ENCODE data around the gene CHID1.

CHID1 gene

DNA sequence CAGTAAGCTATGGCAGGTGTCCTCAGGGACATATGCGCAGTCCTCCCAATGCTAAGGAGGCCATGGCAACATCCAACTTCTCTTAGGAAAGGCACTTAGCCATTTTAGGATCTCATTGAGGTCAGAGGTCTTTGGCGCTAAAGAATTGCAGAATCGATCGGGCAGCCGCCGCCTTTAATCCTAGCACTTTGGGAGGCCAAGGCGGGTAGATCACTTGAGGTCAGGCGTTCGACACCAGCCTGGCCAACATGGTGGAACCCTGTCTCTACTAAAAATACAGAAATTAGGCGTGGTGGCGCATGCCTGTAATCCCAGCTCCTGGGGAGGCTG is 1.2 kb upstream of the CHID1 start:
- CTCF ChIA-PET = interaction anchor here (1.1 to 2.0 kb wide), 2 partner anchors 13 to 66 kb away, joined by 3 to 9 read pairs; partner anchors contain the start of gene AP2A2
- WGBS (ENCODE audit: insufficient coverage) = 92% methylated on average over 11 of the region's 11 CpGs
- DNase-seq = no peak
- peak overlapping the region in 5 of 7 experiments; percentile 76 to 93 (median 86) for H3K4me3 ChIP-seq (ENCODE audit: control insufficient read depth in 1 of 7, extremely low read depth in 1 of 7, insufficient read depth in 4 of 7, low read depth in 2 of 7, low read length in 6 of 7)
- H3K9me3 ChIP-seq (ENCODE audit: control extremely low read depth in 1 of 5, control insufficient read depth in 4 of 5, insufficient read depth in 2 of 5, low read depth in 1 of 5, low read length in 4 of 5) = no peaks in the 10 kb centered on the region
- H3K4me1 ChIP-seq (ENCODE audit: control extremely low read depth in 1 of 4, control insufficient read depth in 4 of 4, insufficient read depth in 4 of 4, low read length in 3 of 4) = peaks cover 0 to 23% (median 19%) of the 10 kb centered on the region in 4 experiments
- H3K36me3 ChIP-seq (ENCODE audit: control insufficient read depth in 4 of 4, insufficient read depth in 4 of 4, low read length in 3 of 4) = peaks cover 0 to 16% (median 3%) of the 10 kb centered on the region in 4 experiments
- peak overlapping the region in 1 of 2 experiments; percentile 81 for H3K27ac ChIP-seq (ENCODE audit: insufficient read depth in 1 of 2, low read depth in 1 of 2, low read length in 2 of 2, poor library complexity in 1 of 2, severe bottlenecking in 2 of 2)
- no peaks in the 10 kb centered on the region for H3K27me3 ChIP-seq (replicated peaks in 2 of 5; ENCODE audit: control insufficient read depth in 4 of 5, insufficient read depth in 5 of 5, low read length in 4 of 5)
- POLR2A ChIA-PET = interaction anchor here (1.0 kb wide), 1 partner anchor 20 kb away, joined by 3 read pairs; no protein-coding TSS in a partner anchor

DNA sequence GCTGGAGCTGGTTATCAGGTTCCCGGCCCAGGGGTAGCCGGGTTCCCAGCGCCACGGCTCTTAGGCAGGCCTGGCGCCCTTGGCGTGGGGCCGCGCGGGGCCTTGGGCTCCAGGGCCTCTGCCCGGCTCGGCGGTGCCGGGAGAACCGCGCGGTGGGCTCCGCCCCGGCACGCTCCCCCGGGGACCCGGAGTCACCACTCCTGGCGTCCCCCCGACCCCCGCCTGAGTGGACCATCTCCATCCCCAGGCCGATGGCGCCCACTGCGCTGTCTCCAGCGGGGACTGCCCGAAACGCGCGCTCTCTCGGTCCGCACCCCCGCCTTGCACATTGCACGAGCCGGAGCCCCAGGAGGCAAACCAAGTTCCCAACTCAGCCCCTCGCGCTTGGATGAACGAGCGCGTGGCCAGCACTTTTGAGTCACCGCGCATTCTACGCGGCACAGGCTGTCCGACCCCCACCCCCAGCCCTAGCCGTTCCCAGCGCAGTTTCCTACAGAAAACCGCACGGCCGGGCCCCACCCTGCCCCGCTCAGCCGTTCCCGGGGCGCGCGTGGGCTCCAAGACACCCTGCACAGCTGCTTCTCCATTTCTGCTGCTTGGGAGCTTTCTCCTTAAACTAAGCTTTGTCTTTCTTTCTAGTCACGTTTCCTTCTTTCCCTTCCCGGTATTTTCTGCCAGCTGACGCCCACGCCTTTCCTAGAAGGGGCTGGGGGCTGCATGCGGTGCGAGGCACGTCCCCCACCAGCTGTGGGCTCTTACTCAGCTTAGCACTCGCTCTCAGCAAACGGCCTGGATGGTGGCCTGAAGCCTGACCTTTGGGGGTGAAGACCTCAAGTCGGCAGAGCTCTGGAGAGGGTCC is 650 bp upstream of the CHID1 start:
- peaks cover 0 to 23% (median 19%) of the 10 kb centered on the region in 4 experiments for H3K4me1 ChIP-seq (ENCODE audit: control extremely low read depth in 1 of 4, control insufficient read depth in 4 of 4, insufficient read depth in 4 of 4, low read length in 3 of 4)
- no peaks in the 10 kb centered on the region for H3K27me3 ChIP-seq (replicated peaks in 2 of 5; ENCODE audit: control insufficient read depth in 4 of 5, insufficient read depth in 5 of 5, low read length in 4 of 5)
- POLR2A ChIA-PET = interaction anchor here (0.9 to 1.0 kb wide), 3 partner anchors 11 to 102 kb away, joined by 3 read pairs; partner anchors contain the start of gene RPLP2
- CTCF ChIA-PET = interaction anchor here (1.1 to 2.0 kb wide), 3 partner anchors 13 to 65 kb away, joined by 3 to 9 read pairs (median 4); partner anchors contain the start of gene AP2A2
- H3K27ac ChIP-seq (ENCODE audit: insufficient read depth in 1 of 2, low read depth in 1 of 2, low read length in 2 of 2, poor library complexity in 1 of 2, severe bottlenecking in 2 of 2) = peak overlapping the region in 1 of 2 experiments; percentile 81
- peak; percentile 41 to 77 (median 66) for DNase-seq
- 3% methylated on average over 55 of the region's 68 CpGs for whole genome bisulfite sequencing (ENCODE audit: insufficient coverage)
- peaks cover 0 to 16% (median 3%) of the 10 kb centered on the region in 4 experiments for H3K36me3 ChIP-seq (ENCODE audit: control insufficient read depth in 4 of 4, insufficient read depth in 4 of 4, low read length in 3 of 4)
- peak overlapping the region; percentile 57 to 93 (median 80) for H3K4me3 ChIP-seq (ENCODE audit: control insufficient read depth in 1 of 7, extremely low read depth in 1 of 7, insufficient read depth in 4 of 7, low read depth in 2 of 7, low read length in 6 of 7)
- no peaks in the 10 kb centered on the region for H3K9me3 ChIP-seq (ENCODE audit: control extremely low read depth in 1 of 5, control insufficient read depth in 4 of 5, insufficient read depth in 2 of 5, low read depth in 1 of 5, low read length in 4 of 5)

DNA sequence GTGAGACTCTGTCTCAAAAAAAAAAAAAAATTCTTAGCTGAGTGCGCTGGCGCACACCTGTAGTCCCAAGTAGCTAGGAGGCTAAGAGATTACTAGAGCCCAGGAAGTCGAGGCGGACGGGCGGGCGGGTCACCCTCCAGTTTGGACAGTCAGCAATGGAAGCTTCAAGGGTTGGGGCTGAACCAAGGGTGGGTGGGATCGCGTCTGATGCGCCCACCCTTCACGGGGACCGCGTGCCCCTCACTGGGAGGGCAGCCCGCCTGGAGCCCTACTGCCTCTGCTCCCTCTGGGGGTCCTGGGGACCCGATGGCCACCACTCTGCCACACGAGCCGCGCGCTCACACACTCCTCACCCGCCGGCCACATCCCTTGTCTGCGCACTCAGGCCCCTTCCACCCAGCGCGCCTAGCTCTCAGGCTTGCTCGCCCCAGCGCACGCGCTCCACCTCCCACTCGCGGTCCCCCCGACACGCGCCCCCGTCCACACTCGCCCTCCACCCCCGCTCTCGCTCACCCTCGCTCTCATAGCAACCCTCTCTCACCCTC is 494 bp downstream of the CHID1 start:
- Histone ChIP-seq H3K4me3 (ENCODE audit: control insufficient read depth in 1 of 7, extremely low read depth in 1 of 7, insufficient read depth in 4 of 7, low read depth in 2 of 7, low read length in 6 of 7) (peak overlapping the region; percentile 64 to 93 (median 80)), H3K36me3 (ENCODE audit: control insufficient read depth in 4 of 4, insufficient read depth in 4 of 4, low read length in 3 of 4) (peaks cover 0 to 16% (median 3%) of the 10 kb centered on the region in 4 experiments), H3K27ac (ENCODE audit: insufficient read depth in 1 of 2, low read depth in 1 of 2, low read length in 2 of 2, poor library complexity in 1 of 2, severe bottlenecking in 2 of 2) (peak overlapping the region in 1 of 2 experiments; percentile 75), H3K9me3 (ENCODE audit: control extremely low read depth in 1 of 5, control insufficient read depth in 4 of 5, insufficient read depth in 2 of 5, low read depth in 1 of 5, low read length in 4 of 5) (no peaks in the 10 kb centered on the region), H3K27me3 (replicated peaks in 2 of 5; ENCODE audit: control insufficient read depth in 4 of 5, insufficient read depth in 5 of 5, low read length in 4 of 5) (no peaks in the 10 kb centered on the region), H3K4me1 (ENCODE audit: control extremely low read depth in 1 of 4, control insufficient read depth in 4 of 4, insufficient read depth in 4 of 4, low read length in 3 of 4) (peaks cover 0 to 23% (median 19%) of the 10 kb centered on the region in 4 experiments)
- ChIA-PET POLR2A (interaction anchor here (1.0 kb wide), 1 partner anchor 101 kb away, joined by 3 read pairs; the partner anchor contains the start of gene RPLP2), CTCF (interaction anchor here (0.6 to 1.1 kb wide), 2 partner anchors 13 to 17 kb away, joined by 3 to 4 read pairs; no protein-coding TSS in a partner anchor)
- DNase-seq = no peak
- 6% methylated on average over 24 of the region's 38 CpGs for WGBS (ENCODE audit: insufficient coverage)

DNA sequence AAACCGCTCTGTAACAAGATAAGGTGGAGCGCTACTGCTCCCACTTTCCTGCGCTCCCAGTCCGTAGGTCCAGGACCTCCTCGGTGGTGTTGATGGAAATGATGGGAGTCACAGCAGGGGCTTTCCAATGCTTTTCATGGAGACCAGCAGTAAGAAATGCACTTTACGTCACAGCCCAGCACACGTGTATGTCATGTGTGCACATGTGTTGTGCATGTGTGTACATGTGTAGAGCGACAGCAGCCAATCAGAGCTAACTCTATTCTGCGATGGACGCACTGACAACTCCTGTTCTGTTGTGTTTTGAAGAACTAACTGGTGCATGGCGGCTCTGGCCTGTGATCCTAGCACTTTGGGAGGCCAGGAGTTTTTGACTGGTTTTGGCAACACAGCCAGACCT is 1.2 kb downstream of the CHID1 start:
- ChIA-PET POLR2A (no interaction called here), CTCF (interaction anchor here (0.6 kb wide), 1 partner anchor 12 kb away, joined by 3 read pairs; no protein-coding TSS in a partner anchor)

DNA sequence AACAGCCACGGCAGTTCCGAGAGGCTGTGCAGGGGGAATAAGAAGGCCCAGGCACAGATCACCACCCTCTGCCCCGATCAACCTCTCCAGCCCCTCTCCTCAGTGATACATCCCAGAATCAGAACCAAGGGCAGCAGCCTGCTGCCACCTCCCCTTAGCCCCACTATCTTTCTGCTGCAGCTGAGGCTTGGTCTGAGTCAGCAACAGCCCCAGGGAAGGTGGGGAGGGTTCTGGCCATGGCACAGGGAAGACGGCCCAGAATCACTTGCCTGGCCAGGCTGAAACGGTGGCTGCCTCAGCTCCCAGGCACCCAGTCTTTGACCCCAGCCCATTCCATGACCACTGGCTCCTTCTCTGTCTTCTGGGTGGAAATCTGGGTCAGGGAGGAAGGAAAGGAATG is 2.3 kb downstream of the CHID1 start:
- Histone ChIP-seq H3K27me3 (replicated peaks in 2 of 5; ENCODE audit: control insufficient read depth in 4 of 5, insufficient read depth in 5 of 5, low read length in 4 of 5) (no peaks in the 10 kb centered on the region), H3K27ac (ENCODE audit: insufficient read depth in 1 of 2, low read depth in 1 of 2, low read length in 2 of 2, poor library complexity in 1 of 2, severe bottlenecking in 2 of 2) (no peak overlapping the region), H3K9me3 (ENCODE audit: control extremely low read depth in 1 of 5, control insufficient read depth in 4 of 5, insufficient read depth in 2 of 5, low read depth in 1 of 5, low read length in 4 of 5) (no peaks in the 10 kb centered on the region), H3K4me1 (ENCODE audit: control extremely low read depth in 1 of 4, control insufficient read depth in 4 of 4, insufficient read depth in 4 of 4, low read length in 3 of 4) (peaks cover 0 to 23% (median 19%) of the 10 kb centered on the region in 4 experiments), H3K36me3 (ENCODE audit: control insufficient read depth in 4 of 4, insufficient read depth in 4 of 4, low read length in 3 of 4) (peaks cover 5 to 30% (median 13%) of the 10 kb centered on the region in 4 experiments), H3K4me3 (ENCODE audit: control insufficient read depth in 1 of 7, extremely low read depth in 1 of 7, insufficient read depth in 4 of 7, low read depth in 2 of 7, low read length in 6 of 7) (no peak overlapping the region)
- ChIA-PET CTCF (no interaction called here), POLR2A (no interaction called here)
- DNase-seq = no peak
- 100% methylated on average over 3 of the region's 5 CpGs for WGBS (ENCODE audit: insufficient coverage)

More for the DNA sequence above, 1.2 kb downstream of the CHID1 start:
- Histone ChIP-seq H3K4me1 (ENCODE audit: control extremely low read depth in 1 of 4, control insufficient read depth in 4 of 4, insufficient read depth in 4 of 4, low read length in 3 of 4) (peaks cover 0 to 23% (median 19%) of the 10 kb centered on the region in 4 experiments), H3K27ac (ENCODE audit: insufficient read depth in 1 of 2, low read depth in 1 of 2, low read length in 2 of 2, poor library complexity in 1 of 2, severe bottlenecking in 2 of 2) (no peak overlapping the region), H3K4me3 (ENCODE audit: control insufficient read depth in 1 of 7, extremely low read depth in 1 of 7, insufficient read depth in 4 of 7, low read depth in 2 of 7, low read length in 6 of 7) (peak overlapping the region in 5 of 7 experiments; percentile 65 to 93 (median 80)), H3K36me3 (ENCODE audit: control insufficient read depth in 4 of 4, insufficient read depth in 4 of 4, low read length in 3 of 4) (peaks cover 0 to 22% (median 6%) of the 10 kb centered on the region in 4 experiments), H3K9me3 (ENCODE audit: control extremely low read depth in 1 of 5, control insufficient read depth in 4 of 5, insufficient read depth in 2 of 5, low read depth in 1 of 5, low read length in 4 of 5) (no peaks in the 10 kb centered on the region), H3K27me3 (replicated peaks in 2 of 5; ENCODE audit: control insufficient read depth in 4 of 5, insufficient read depth in 5 of 5, low read length in 4 of 5) (no peaks in the 10 kb centered on the region)
- DNase-seq = no peak
- WGBS (ENCODE audit: insufficient coverage) = 96% methylated on average over 11 of the region's 11 CpGs

DNA sequence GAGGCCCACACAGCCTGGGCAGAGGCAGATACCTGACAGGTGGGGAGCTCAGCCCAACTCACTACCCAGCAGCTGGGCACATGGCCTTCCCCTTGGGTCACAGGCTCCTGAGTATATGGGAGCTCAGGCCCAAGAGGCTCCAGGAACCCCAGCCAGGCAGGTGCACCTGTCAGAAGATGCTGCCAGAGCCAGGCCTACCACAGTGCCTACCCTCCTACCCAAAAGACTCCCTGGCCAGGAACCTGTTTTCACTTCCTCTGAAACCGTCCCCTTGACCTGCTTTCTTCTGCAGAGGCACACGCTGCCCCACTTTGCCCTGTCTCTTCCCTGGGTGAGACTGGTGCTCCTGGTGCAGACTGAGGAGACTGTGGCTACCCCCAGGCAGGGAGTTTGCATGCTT is 2.9 kb downstream of the CHID1 start:
- no peak overlapping the region for H3K27ac ChIP-seq (ENCODE audit: insufficient read depth in 1 of 2, low read depth in 1 of 2, low read length in 2 of 2, poor library complexity in 1 of 2, severe bottlenecking in 2 of 2)
- H3K27me3 ChIP-seq (replicated peaks in 2 of 5; ENCODE audit: control insufficient read depth in 4 of 5, insufficient read depth in 5 of 5, low read length in 4 of 5) = no peaks in the 10 kb centered on the region
- no peak overlapping the region for H3K4me3 ChIP-seq (ENCODE audit: control insufficient read depth in 1 of 7, extremely low read depth in 1 of 7, insufficient read depth in 4 of 7, low read depth in 2 of 7, low read length in 6 of 7)
- no peaks in the 10 kb centered on the region for H3K9me3 ChIP-seq (ENCODE audit: control extremely low read depth in 1 of 5, control insufficient read depth in 4 of 5, insufficient read depth in 2 of 5, low read depth in 1 of 5, low read length in 4 of 5)
- H3K4me1 ChIP-seq (ENCODE audit: control extremely low read depth in 1 of 4, control insufficient read depth in 4 of 4, insufficient read depth in 4 of 4, low read length in 3 of 4) = peaks cover 0 to 23% (median 19%) of the 10 kb centered on the region in 4 experiments
- no peak for DNase-seq
- CTCF ChIA-PET = no interaction called here
- POLR2A ChIA-PET = interaction anchor here (0.7 kb wide), 1 partner anchor 62 kb away, joined by 10 read pairs; no protein-coding TSS in a partner anchor
- H3K36me3 ChIP-seq (ENCODE audit: control insufficient read depth in 4 of 4, insufficient read depth in 4 of 4, low read length in 3 of 4) = peaks cover 6 to 36% (median 17%) of the 10 kb centered on the region in 4 experiments
- 100% methylated on average over 2 of the region's 2 CpGs for WGBS (ENCODE audit: insufficient coverage)
